Testis (tissue), 3 donors: ENCODE results near the gene RER1. TPM values are rescaled to one million over a fixed set of nuclear protein-coding genes. Genes with fewer than 3 reads are reported as not detected.

ENCODE experiments used
- DNase-seq: peaks from one replicate; pipeline ENCODE4 v3.0.0-alpha.2; 2019
- H3K27ac ChIP-seq, 2 donors: fragments of 200-600 bp; sonication (generic); one replicate each; pipeline ENCODE4 v1.5.1; 2019
- H3K27me3 ChIP-seq: fragments of 200-600 bp; sonication (generic); one replicate; pipeline ENCODE4 v1.5.1; 2019
- H3K36me3 ChIP-seq: fragments of 200-600 bp; sonication (generic); one replicate; pipeline ENCODE4 v1.5.1; 2017; ENCODE audit warnings: low read depth; ENCODE audit errors: missing control alignments
- H3K4me1 ChIP-seq: fragments of 200-600 bp; sonication (generic); one replicate; pipeline ENCODE4 v1.5.1; 2019
- H3K4me3 ChIP-seq, 2 donors: fragments of 200-600 bp; sonication (generic); one replicate each; pipeline ENCODE4 v1.5.1; 2017 to 2019
- H3K9me3 ChIP-seq: fragments of 200-600 bp; sonication (generic); one replicate; pipeline ENCODE4 v1.5.1; 2017
- CTCF ChIP-seq, 3 experiments: fragments of 450-650 bp in 2 of 3; fragments of 200-600 bp in 1 of 3; sonication (generic) in 1 of 3; IDR thresholded peaks; one replicate each; pipeline ENCODE4 v1.5.1; 2016 to 2019; ENCODE audit warnings: antibody characterized with exemption in 3 of 3, mild to moderate bottlenecking in 2 of 3, moderate library complexity in 1 of 3
- POLR2A ChIP-seq: fragments of 450-650 bp; IDR thresholded peaks from one replicate; pipeline ENCODE4 v1.6.1; 2017; ENCODE audit warnings: antibody characterized with exemption, mild to moderate bottlenecking, moderate library complexity
- WGBS, 2 donors: methylation state at CpG; one replicate each; pipeline ENCODE4 v1.1.5; 2018; 5-methylcytosine and 5-hydroxymethylcytosine counted together
- intact Hi-C: fragments of 100-400 bp; cut with DNase I; formaldehyde crosslinking; loops from one replicate; pipeline ENCODE4 v1.15.1; 2023; ENCODE audit warnings: low total_unique reads
- polyA plus RNA-seq: library from polyadenylated mRNA; stranded (reverse); fragments of 350-450 nt; fragmentation: Illumina TruSeq; extraction: RNeasy Lipid Tissue Mini Kit (QIAGEN cat#74804); gene quantifications from one replicate; pipeline ENCODE4 v1.2.3, GENCODE V29; 2014; ENCODE audit warnings: low read depth, low replicate concordance; ENCODE audit not compliant: insufficient read depth
- total RNA-seq, 2 donors: library from RNA; depleted of rRNA; stranded (reverse); fragments of >200 nt; gene quantifications; one replicate each; pipeline ENCODE4 v1.2.3, GENCODE V29; 2016

Gene RER1
- total and polyA plus RNA-seq, 3 donors from 2014 or later, result 89.9 to 262 (median 104) TPM

GRCh38 chr1:2356911-2357845 is 34.5 kb upstream of the RER1 start:
- 90 to 96% methylated on average over 26 to 31 of the region's 37 CpGs for WGBS, 2 donors
- no peak for DNase-seq
- Histone ChIP-seq H3K36me3 (no peaks in the 10 kb centered on the region), H3K4me3 (no peak overlapping the region), H3K27ac (no peak overlapping the region), H3K4me1 (peaks cover 11% of the 10 kb centered on the region), H3K27me3 (no peaks in the 10 kb centered on the region), H3K9me3 (no peaks in the 10 kb centered on the region)
- intact Hi-C loops, result no loop called here
- TF ChIP-seq POLR2A (no peak), CTCF (IDR thresholded peaks at IDR 0.05) (no peak)

GRCh38 chr1:2358072-2358471 is 33.6 kb upstream of the RER1 start:
- Histone ChIP-seq H3K36me3 (no peaks in the 10 kb centered on the region), H3K4me1 (peaks cover 6% of the 10 kb centered on the region), H3K4me3 (no peak overlapping the region), H3K27me3 (no peaks in the 10 kb centered on the region), H3K27ac (no peak overlapping the region), H3K9me3 (no peaks in the 10 kb centered on the region)
- no peak for TF ChIP-seq CTCF (IDR thresholded peaks at IDR 0.05)
- no peak for TF ChIP-seq POLR2A
- no peak for DNase-seq
- 89 to 90% methylated on average over 10 to 13 of the region's 13 CpGs for WGBS, 2 donors
- intact Hi-C loops, result no loop called here

GRCh38 chr1:2358651-2359640 is 32.7 kb upstream of the RER1 start:
- Histone ChIP-seq H3K4me3 (no peak overlapping the region), H3K4me1 (peaks cover 4% of the 10 kb centered on the region), H3K9me3 (no peaks in the 10 kb centered on the region), H3K27ac (no peak overlapping the region), H3K36me3 (no peaks in the 10 kb centered on the region), H3K27me3 (no peaks in the 10 kb centered on the region)
- no peak for DNase-seq
- WGBS, 2 donors, result 81 to 84% methylated on average over 18 to 20 of the region's 24 CpGs
- TF ChIP-seq CTCF (IDR thresholded peaks at IDR 0.05) (no peak), POLR2A (no peak)
- intact Hi-C loops, result no loop called here

GRCh38 chr1:2360588-2361364 is 30.9 kb upstream of the RER1 start:
- Histone ChIP-seq H3K27ac (no peak overlapping the region), H3K9me3 (no peaks in the 10 kb centered on the region), H3K4me1 (peaks cover 4% of the 10 kb centered on the region), H3K36me3 (no peaks in the 10 kb centered on the region), H3K27me3 (no peaks in the 10 kb centered on the region), H3K4me3 (no peak overlapping the region)
- TF ChIP-seq CTCF (IDR thresholded peaks at IDR 0.05) (no peak), POLR2A (no peak)
- intact Hi-C loops, result no loop called here
- no peak for DNase-seq
- 67 to 72% methylated on average over 11 of the region's 11 CpGs for WGBS, 2 donors
